Astrocyte (in vitro differentiated cells and primary cell): ENCODE data around the gene PRSS22. TPM values are rescaled to one million over a fixed set of nuclear protein-coding genes. Genes with fewer than 3 reads are reported as not detected.

Experiments
- DNase-seq: peaks from one replicate; pipeline ENCODE4 v3.0.0-alpha.2; 2010; ENCODE audit warnings: low read depth
- FAIRE-seq: peaks from 2 replicates; lab custom pipeline; 2011; peaks lifted over from hg19 to GRCh38; lab: Jason Lieb, UNC
- H2AFZ ChIP-seq: 2 replicates; pipeline ENCODE4 v1.6.0; 2012; ENCODE audit warnings: low read depth, low read length, inconsistent platforms
- H3K27ac ChIP-seq: 2 replicates; pipeline ENCODE4 v1.5.1; 2011; ENCODE audit warnings: low read depth, low read length, inconsistent platforms
- H3K27me3 ChIP-seq: 2 replicates; pipeline ENCODE4 v1.6.0; 2011; ENCODE audit warnings: low read length, inconsistent platforms; ENCODE audit not compliant: insufficient read depth
- H3K36me3 ChIP-seq: 2 replicates; pipeline ENCODE4 v1.5.1; 2011; ENCODE audit warnings: low read length, inconsistent platforms; ENCODE audit not compliant: insufficient read depth
- H3K4me1 ChIP-seq: 2 replicates; pipeline ENCODE4 v1.5.1; 2011; ENCODE audit warnings: low read length, inconsistent platforms; ENCODE audit not compliant: insufficient read depth
- H3K4me2 ChIP-seq: 2 replicates; pipeline ENCODE4 v1.6.0; 2012; ENCODE audit warnings: low read length, inconsistent platforms
- H3K4me3 ChIP-seq: 2 replicates; pipeline ENCODE4 v1.5.1; 2011; ENCODE audit warnings: low read depth, mild to moderate bottlenecking, low read length, inconsistent platforms; ENCODE audit not compliant: insufficient read depth
- H3K79me2 ChIP-seq: 2 replicates; pipeline ENCODE4 v1.6.0; 2012; ENCODE audit warnings: mild to moderate bottlenecking, low read length, inconsistent platforms; ENCODE audit not compliant: insufficient read depth
- H3K9ac ChIP-seq: 2 replicates; pipeline ENCODE4 v1.6.0; 2012; ENCODE audit warnings: mild to moderate bottlenecking, low read length, inconsistent platforms
- H3K9me3 ChIP-seq: 2 replicates; pipeline ENCODE4 v1.5.1; 2012; ENCODE audit warnings: low read depth, mild to moderate bottlenecking, low read length, inconsistent platforms; ENCODE audit not compliant: insufficient read depth
- H4K20me1 ChIP-seq: 2 replicates; pipeline ENCODE4 v1.6.0; 2012; ENCODE audit warnings: low read length, inconsistent platforms; ENCODE audit not compliant: insufficient read depth
- H3K27ac Mint-ChIP-seq: one replicate; pipeline ENCODE4 v1.8.0; 2021; ENCODE audit warnings: mild to moderate bottlenecking, mixed read lengths; ENCODE audit not compliant: unreplicated experiment
- H3K27me3 Mint-ChIP-seq: one replicate; pipeline ENCODE4 v1.8.0; 2021; ENCODE audit warnings: low read depth, mixed read lengths; ENCODE audit not compliant: unreplicated experiment
- H3K36me3 Mint-ChIP-seq: one replicate; pipeline ENCODE4 v1.8.0; 2021; ENCODE audit warnings: low read depth, mixed read lengths; ENCODE audit not compliant: unreplicated experiment
- H3K4me1 Mint-ChIP-seq: one replicate; pipeline ENCODE4 v1.8.0; 2021; ENCODE audit warnings: low read depth, mixed read lengths; ENCODE audit not compliant: unreplicated experiment
- H3K4me3 Mint-ChIP-seq: one replicate; pipeline ENCODE4 v1.8.0; 2021; ENCODE audit warnings: mild to moderate bottlenecking, moderate library complexity, mixed read lengths; ENCODE audit not compliant: unreplicated experiment
- H3K9me3 Mint-ChIP-seq: one replicate; pipeline ENCODE4 v1.8.0; 2021; ENCODE audit warnings: mild to moderate bottlenecking, mixed read lengths; ENCODE audit not compliant: unreplicated experiment
- CTCF ChIP-seq: IDR thresholded peaks from 2 replicates; pipeline ENCODE4 v1.5.1; 2011; ENCODE audit warnings: low read depth, mild to moderate bottlenecking, inconsistent platforms, low read length, moderate library complexity; ENCODE audit not compliant: insufficient read depth
- EZH2 ChIP-seq: IDR thresholded peaks from 2 replicates; pipeline ENCODE4 v1.6.1; 2012; ENCODE audit warnings: mild to moderate bottlenecking, low read length, inconsistent platforms; ENCODE audit not compliant: insufficient read depth
- total RNA-seq: library from RNA; stranded (reverse); gene quantifications from 2 replicates; pipeline ENCODE4 v1.2.1, GENCODE V29; 2021

PRSS22 gene
- total RNA-seq, 1 donor from 2014 or later, result 1.5 TPM

- Mint-ChIP-seq H3K4me3 (no peak overlapping the region), H3K27me3 (peaks cover 13% of the 10 kb centered on the region), H3K9me3 (peaks cover 2% of the 10 kb centered on the region), H3K36me3 (peaks cover 1% of the 10 kb centered on the region), H3K4me1 (peaks cover 12% of the 10 kb centered on the region), H3K27ac (no peak overlapping the region)
- Histone ChIP-seq H4K20me1 (no peaks in the 10 kb centered on the region), H3K79me2 (no peaks in the 10 kb centered on the region), H3K27me3 (peaks cover 2% of the 10 kb centered on the region), H3K27ac (no peak overlapping the region), H3K4me3 (no peak overlapping the region), H2AFZ (no peak overlapping the region), H3K9me3 (no peaks in the 10 kb centered on the region), H3K4me2 (no peak overlapping the region), H3K36me3 (no peaks in the 10 kb centered on the region), H3K9ac (no peak overlapping the region), H3K4me1 (peaks cover 3% of the 10 kb centered on the region)
- DNase-seq (no peak), FAIRE-seq (no peak)
- TF ChIP-seq EZH2, result no peak
- TF ChIP-seq CTCF, result no peak
Measured at GRCh38 chr16:2825049-2825742, 32.8 kb downstream of the PRSS22 start.

DNA sequence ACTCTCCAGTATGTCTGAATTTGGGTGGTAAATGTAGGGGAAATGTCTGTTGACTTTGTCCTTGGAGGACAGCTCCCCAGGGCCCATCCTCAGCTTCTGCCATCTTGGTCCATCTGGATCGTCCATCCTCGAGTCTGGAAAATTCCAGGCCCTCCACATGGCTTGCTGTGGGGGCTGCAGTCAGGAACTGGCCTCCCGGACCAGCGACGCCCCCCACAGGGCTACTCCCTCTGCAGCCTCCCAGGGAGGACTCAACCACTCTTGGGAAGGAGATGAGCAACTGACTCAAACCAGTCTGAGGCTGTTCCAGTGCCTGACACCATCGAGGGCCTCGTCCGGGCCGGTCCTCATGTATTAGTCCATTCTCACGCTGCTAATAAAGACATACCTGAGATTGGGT lies 33.3 kb downstream of the PRSS22 start:
- no peak for DNase-seq
- no peak for FAIRE-seq
- peaks cover 13% of the 10 kb centered on the region for H3K27me3 Mint-ChIP-seq
- H3K36me3 Mint-ChIP-seq, result peaks cover 1% of the 10 kb centered on the region
- no peaks in the 10 kb centered on the region for H3K4me1 ChIP-seq
- H4K20me1 ChIP-seq, result no peaks in the 10 kb centered on the region
- no peak overlapping the region for H3K4me3 Mint-ChIP-seq
- H3K9ac ChIP-seq, result no peak overlapping the region
- H2AFZ ChIP-seq, result no peak overlapping the region
- no peaks in the 10 kb centered on the region for H3K36me3 ChIP-seq
- no peaks in the 10 kb centered on the region for H3K9me3 ChIP-seq
- peaks cover 12% of the 10 kb centered on the region for H3K4me1 Mint-ChIP-seq
- no peak overlapping the region for H3K4me2 ChIP-seq
- no peaks in the 10 kb centered on the region for H3K79me2 ChIP-seq
- no peak overlapping the region for H3K4me3 ChIP-seq
- H3K9me3 Mint-ChIP-seq, result peaks cover 2% of the 10 kb centered on the region
- no peak for TF ChIP-seq CTCF
- TF ChIP-seq EZH2, result no peak
- no peak overlapping the region for H3K27ac ChIP-seq
- H3K27ac Mint-ChIP-seq, result no peak overlapping the region
- peaks cover 2% of the 10 kb centered on the region for H3K27me3 ChIP-seq

GRCh38 chr16:2822496-2822895 lies 35.5 kb downstream of the PRSS22 start:
- Mint-ChIP-seq H3K36me3 (peaks cover 1% of the 10 kb centered on the region), H3K27ac (no peak overlapping the region), H3K27me3 (peaks cover 16% of the 10 kb centered on the region), H3K9me3 (no peaks in the 10 kb centered on the region), H3K4me1 (peaks cover 9% of the 10 kb centered on the region), H3K4me3 (no peak overlapping the region)
- Histone ChIP-seq H3K4me1 (no peaks in the 10 kb centered on the region), H2AFZ (no peak overlapping the region), H3K4me2 (no peak overlapping the region), H4K20me1 (no peaks in the 10 kb centered on the region), H3K4me3 (no peak overlapping the region), H3K36me3 (no peaks in the 10 kb centered on the region), H3K9ac (no peak overlapping the region), H3K27me3 (peaks cover 5% of the 10 kb centered on the region), H3K79me2 (no peaks in the 10 kb centered on the region), H3K9me3 (no peaks in the 10 kb centered on the region), H3K27ac (no peak overlapping the region)
- no peak for TF ChIP-seq CTCF
- DNase-seq (no peak), FAIRE-seq (no peak)
